NT2/D1 (cell line): ENCODE results near the gene BRD4.
"Not testable (repeated sequence)": the region's sequence is repeated elsewhere in the genome, so short reads cannot be mapped to it uniquely, and the experiment has no call there.

Source experiments
- YY1 ChIP-seq: IDR thresholded peaks from 2 replicates; pipeline ENCODE4 v1.6.1; 2011; ENCODE audit not compliant: insufficient read length, insufficient read depth
- ZNF274 ChIP-seq: IDR thresholded peaks from 2 replicates; pipeline ENCODE4 v1.6.1; 2011; ENCODE audit warnings: mild to moderate bottlenecking, low read depth, low read length

- TF ChIP-seq YY1, ZNF274: not testable (repeated sequence)
These were observed 20.2 kb upstream of the BRD4 start for GRCh38 chr19:15352535-15352934.
